ENCODE results near the gene ZNF438.

DNA sequence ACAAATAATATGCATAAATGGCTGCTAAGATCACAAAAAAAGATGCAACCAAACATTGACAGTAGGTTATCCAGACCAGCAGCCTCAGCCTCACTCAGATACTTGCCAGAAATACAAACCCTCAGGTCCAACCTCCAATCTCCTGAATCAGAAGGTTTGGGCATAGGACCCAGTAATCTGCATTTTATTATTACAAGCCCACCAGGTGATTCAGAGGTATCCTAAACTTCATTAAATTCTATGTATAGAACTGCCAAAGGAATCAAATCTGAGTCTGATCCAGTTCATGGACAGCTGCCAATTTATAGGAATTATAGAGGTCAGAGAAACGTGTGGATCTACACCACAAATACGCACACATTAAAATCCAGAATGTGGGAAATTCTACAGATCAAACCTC lies 41.3 kb downstream of the ZNF438 start:
- TF ChIP-seq, protein P1, sequence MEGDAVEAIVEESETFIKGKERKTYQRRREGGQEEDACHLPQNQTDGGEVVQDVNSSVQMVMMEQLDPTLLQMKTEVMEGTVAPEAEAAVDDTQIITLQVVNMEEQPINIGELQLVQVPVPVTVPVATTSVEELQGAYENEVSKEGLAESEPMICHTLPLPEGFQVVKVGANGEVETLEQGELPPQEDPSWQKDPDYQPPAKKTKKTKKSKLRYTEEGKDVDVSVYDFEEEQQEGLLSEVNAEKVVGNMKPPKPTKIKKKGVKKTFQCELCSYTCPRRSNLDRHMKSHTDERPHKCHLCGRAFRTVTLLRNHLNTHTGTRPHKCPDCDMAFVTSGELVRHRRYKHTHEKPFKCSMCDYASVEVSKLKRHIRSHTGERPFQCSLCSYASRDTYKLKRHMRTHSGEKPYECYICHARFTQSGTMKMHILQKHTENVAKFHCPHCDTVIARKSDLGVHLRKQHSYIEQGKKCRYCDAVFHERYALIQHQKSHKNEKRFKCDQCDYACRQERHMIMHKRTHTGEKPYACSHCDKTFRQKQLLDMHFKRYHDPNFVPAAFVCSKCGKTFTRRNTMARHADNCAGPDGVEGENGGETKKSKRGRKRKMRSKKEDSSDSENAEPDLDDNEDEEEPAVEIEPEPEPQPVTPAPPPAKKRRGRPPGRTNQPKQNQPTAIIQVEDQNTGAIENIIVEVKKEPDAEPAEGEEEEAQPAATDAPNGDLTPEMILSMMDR (IDR thresholded peaks at IDR 0.05): no peak
- TF ChIP-seq POLR2A (IDR thresholded peaks at IDR 0.05): no peak
